Natural killer cell (primary cell): ENCODE measurements around the gene CCDC93. TPM values are rescaled to one million over a fixed set of nuclear protein-coding genes. Genes with fewer than 3 reads are reported as not detected.

Experiments used
- ATAC-seq, 3 donors: fragments of 150-1000 bp in 2 of 3; fragments of 200-7000 bp in 1 of 3; cut with Tn5 transposase; 1 replicate in 1 of 3; 2 replicates in 2 of 3; pipeline ENCODE4 v1.10.0; 2021; ENCODE audit warnings: mild to moderate bottlenecking in 2 of 3, moderate library complexity in 2 of 3
- DNase-seq, 2 donors: peaks; one replicate each; pipeline versions ENCODE4 v3.0.0 to v3.0.0-alpha.2; 2013 to 2021; ENCODE audit warnings: mixed read lengths in 1 of 2
- H3K27ac ChIP-seq: one replicate; pipeline ENCODE4 v1.5.1; 2013; ENCODE audit warnings: mild to moderate bottlenecking, low read length
- H3K27me3 ChIP-seq: one replicate; pipeline ENCODE4 v1.6.1; 2013; ENCODE audit warnings: low read length; ENCODE audit not compliant: control insufficient read depth, insufficient read depth
- H3K36me3 ChIP-seq: one replicate; pipeline ENCODE4 v1.6.1; 2013; ENCODE audit warnings: low read length; ENCODE audit not compliant: control insufficient read depth, insufficient read depth
- H3K4me1 ChIP-seq: one replicate; pipeline ENCODE4 v1.6.1; 2013; ENCODE audit warnings: low read length; ENCODE audit not compliant: control insufficient read depth, insufficient read depth
- H3K4me3 ChIP-seq: one replicate; pipeline ENCODE4 v1.5.1; 2013; ENCODE audit warnings: low read length
- H3K9me3 ChIP-seq: one replicate; pipeline ENCODE4 v1.6.1; 2013; ENCODE audit warnings: low read length; ENCODE audit not compliant: control insufficient read depth, insufficient read depth
- H3K27ac Mint-ChIP-seq, 2 donors: one replicate each; pipeline ENCODE4 v1.8.0; 2022; ENCODE audit warnings: mild to moderate bottlenecking in 2 of 2, mixed read lengths in 2 of 2, moderate library complexity in 1 of 2
- H3K27me3 Mint-ChIP-seq, 2 donors: one replicate each; pipeline ENCODE4 v1.8.0; 2022; ENCODE audit warnings: low read depth in 2 of 2, mixed read lengths in 2 of 2
- H3K36me3 Mint-ChIP-seq: one replicate; pipeline ENCODE4 v1.8.0; 2022; ENCODE audit warnings: mixed read lengths
- H3K4me1 Mint-ChIP-seq, 2 donors: one replicate each; pipeline ENCODE4 v1.8.0; 2022; ENCODE audit warnings: mixed read lengths in 2 of 2
- H3K4me3 Mint-ChIP-seq: one replicate; pipeline ENCODE4 v1.8.0; 2022; ENCODE audit warnings: mild to moderate bottlenecking, moderate library complexity, mixed read lengths
- H3K9me3 Mint-ChIP-seq, 2 donors: one replicate each; pipeline ENCODE4 v1.8.0; 2022; ENCODE audit warnings: mixed read lengths in 2 of 2
- whole genome bisulfite sequencing: methylation state at CpG from one replicate; pipeline ENCODE4 v1.1.7; 2013; ENCODE audit warnings: missing lambda C conversion rate; ENCODE audit not compliant: insufficient coverage; 5-methylcytosine and 5-hydroxymethylcytosine counted together
- intact Hi-C: fragments of 100-400 bp; cut with micrococcal nuclease; formaldehyde crosslinking; loops from one replicate; pipeline ENCODE4 v1.14.2; 2022
- total RNA-seq, 4 donors: library from RNA; stranded (reverse); fragments of 120-200 nt in 1 of 4; gene quantifications; one replicate each; pipeline versions ENCODE4 v1.2.3 to v1.2.4, GENCODE V29; 2013 to 2022
- TF ChIP-seq, protein P1 (sequence below): fragments of 200-600 bp; IDR thresholded peaks from one replicate; pipeline ENCODE4 v1.8.0; 2022; ENCODE audit warnings: antibody characterized with exemption

The CCDC93 gene
- total RNA-seq, 3 donors from 2014 or later (not counting 1 experiment from before 2014, with no cell fraction given): 58.6 to 68.6 (median 67.4) TPM

DNA sequence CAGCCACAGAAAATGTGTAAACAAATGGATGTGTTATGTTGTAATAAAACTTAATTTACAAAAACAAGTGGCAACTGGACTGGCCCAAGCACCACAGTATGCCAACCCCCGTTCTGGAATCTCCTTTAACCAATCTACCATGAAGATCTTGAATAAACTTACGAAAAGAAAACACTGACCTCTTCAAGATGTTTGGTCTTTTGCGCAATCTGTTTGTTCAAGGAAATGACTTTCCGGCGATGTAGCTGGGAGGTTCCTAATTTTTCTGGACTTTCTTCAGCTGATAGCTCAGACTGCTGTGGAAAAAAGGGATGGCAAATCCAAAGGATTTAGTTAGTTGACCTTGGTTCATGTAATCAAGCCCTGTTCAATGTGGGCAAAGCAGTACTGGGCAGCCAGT is 55.7 kb downstream of the CCDC93 start:
- DNase-seq (no peak), ATAC-seq (no peak)
- H3K9me3 Mint-ChIP-seq: no peaks in the 10 kb centered on the region
- intact Hi-C loops: no loop called here
- TF ChIP-seq, protein P1, sequence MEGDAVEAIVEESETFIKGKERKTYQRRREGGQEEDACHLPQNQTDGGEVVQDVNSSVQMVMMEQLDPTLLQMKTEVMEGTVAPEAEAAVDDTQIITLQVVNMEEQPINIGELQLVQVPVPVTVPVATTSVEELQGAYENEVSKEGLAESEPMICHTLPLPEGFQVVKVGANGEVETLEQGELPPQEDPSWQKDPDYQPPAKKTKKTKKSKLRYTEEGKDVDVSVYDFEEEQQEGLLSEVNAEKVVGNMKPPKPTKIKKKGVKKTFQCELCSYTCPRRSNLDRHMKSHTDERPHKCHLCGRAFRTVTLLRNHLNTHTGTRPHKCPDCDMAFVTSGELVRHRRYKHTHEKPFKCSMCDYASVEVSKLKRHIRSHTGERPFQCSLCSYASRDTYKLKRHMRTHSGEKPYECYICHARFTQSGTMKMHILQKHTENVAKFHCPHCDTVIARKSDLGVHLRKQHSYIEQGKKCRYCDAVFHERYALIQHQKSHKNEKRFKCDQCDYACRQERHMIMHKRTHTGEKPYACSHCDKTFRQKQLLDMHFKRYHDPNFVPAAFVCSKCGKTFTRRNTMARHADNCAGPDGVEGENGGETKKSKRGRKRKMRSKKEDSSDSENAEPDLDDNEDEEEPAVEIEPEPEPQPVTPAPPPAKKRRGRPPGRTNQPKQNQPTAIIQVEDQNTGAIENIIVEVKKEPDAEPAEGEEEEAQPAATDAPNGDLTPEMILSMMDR: no peak
- Histone ChIP-seq H3K9me3 (no peaks in the 10 kb centered on the region), H3K4me1 (no peaks in the 10 kb centered on the region), H3K36me3 (peaks cover 68% of the 10 kb centered on the region), H3K27me3 (no peaks in the 10 kb centered on the region), H3K4me3 (no peak overlapping the region), H3K27ac (no peak overlapping the region)
- H3K27ac Mint-ChIP-seq: no peak overlapping the region
- peaks cover 0 to 8% of the 10 kb centered on the region in 2 donors for H3K4me1 Mint-ChIP-seq
- H3K4me3 Mint-ChIP-seq: no peak overlapping the region
- 97% methylated on average over 5 of the region's 5 CpGs for WGBS
- H3K27me3 Mint-ChIP-seq: no peaks in the 10 kb centered on the region
- H3K36me3 Mint-ChIP-seq: peaks cover 39% of the 10 kb centered on the region

DNA sequence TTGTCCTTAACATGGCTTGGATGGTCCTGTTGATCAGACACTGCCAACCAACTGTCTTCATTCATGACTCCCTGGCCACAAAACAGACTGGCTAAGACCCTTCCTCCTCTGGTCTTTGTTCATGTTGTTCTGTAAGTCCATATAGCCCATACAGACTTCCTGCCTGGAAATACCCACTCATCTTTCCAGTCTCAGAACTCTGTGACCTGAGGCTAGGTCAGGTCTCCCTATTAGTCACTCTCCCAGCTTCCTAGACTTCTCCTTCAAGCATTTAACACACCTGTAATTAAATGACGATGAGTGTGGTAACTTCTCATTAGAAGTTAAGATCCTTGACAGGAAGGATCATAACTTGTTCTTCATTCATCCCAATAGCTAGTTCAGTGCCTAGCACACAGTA is 56.3 kb downstream of the CCDC93 start:
- Mint-ChIP-seq H3K9me3 (no peaks in the 10 kb centered on the region), H3K4me3 (no peak overlapping the region), H3K27ac (peak overlapping the region in 1 of 2 donors; percentile 39), H3K4me1 (peaks cover 0 to 8% of the 10 kb centered on the region in 2 donors), H3K27me3 (no peaks in the 10 kb centered on the region), H3K36me3 (peaks cover 38% of the 10 kb centered on the region)
- Histone ChIP-seq H3K4me1 (no peaks in the 10 kb centered on the region), H3K9me3 (no peaks in the 10 kb centered on the region), H3K4me3 (no peak overlapping the region), H3K27ac (no peak overlapping the region), H3K27me3 (no peaks in the 10 kb centered on the region), H3K36me3 (peaks cover 67% of the 10 kb centered on the region)
- intact Hi-C loops: no loop called here
- ATAC-seq: no peak
- 100% methylated on average over 1 of the region's 1 CpG for WGBS
- no peak for DNase-seq
- TF ChIP-seq, protein P1: no peak

DNA sequence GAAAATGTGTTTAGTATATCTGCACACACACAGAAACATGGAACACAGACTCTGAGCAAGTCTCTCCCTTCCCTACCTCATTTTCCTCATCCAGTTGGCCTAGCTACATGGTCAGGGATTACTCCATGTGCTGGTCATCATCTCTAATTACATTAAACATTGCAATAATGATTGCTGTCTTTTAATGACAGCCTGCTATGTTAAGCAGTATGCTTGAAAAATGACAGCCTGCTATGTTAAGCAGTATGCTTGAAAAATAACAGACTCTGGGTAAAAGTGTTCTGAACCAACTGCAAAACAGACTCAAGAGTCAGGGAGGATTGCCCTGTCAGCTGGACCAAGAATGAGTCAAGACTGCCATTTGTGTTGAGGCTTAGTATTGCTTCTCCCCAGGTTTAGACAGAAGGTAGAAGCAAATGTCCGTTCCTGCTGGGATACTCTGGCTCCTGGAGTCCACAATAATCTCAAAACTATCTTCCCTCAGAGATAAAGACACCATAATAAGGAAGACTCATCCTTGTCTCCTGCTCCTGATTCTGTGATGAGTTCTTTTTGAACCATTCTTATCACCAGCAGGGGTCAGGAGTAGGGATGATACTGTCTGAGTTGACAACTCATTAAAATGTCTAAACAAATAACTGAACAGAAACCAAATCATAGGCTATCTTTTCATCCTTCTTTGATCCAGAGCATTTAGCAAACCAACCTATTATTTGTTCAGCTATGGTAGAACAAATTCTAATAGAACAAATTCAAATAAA is 57.7 kb downstream of the CCDC93 start:
- no peaks in the 10 kb centered on the region for H3K27me3 ChIP-seq
- 88% methylated on average over 1 of the region's 1 CpG for WGBS
- H3K27ac ChIP-seq: no peak overlapping the region
- Mint-ChIP-seq H3K27ac (no peak overlapping the region), H3K4me3 (no peak overlapping the region), H3K36me3 (peaks cover 38% of the 10 kb centered on the region), H3K27me3 (no peaks in the 10 kb centered on the region), H3K9me3 (no peaks in the 10 kb centered on the region), H3K4me1 (peaks cover 0 to 8% of the 10 kb centered on the region in 2 donors)
- H3K9me3 ChIP-seq: no peaks in the 10 kb centered on the region
- H3K4me1 ChIP-seq: no peaks in the 10 kb centered on the region
- TF ChIP-seq, protein P1: no peak
- peaks cover 73% of the 10 kb centered on the region for H3K36me3 ChIP-seq
- intact Hi-C loops: no loop called here
- no peak for ATAC-seq
- DNase-seq: peak in 1 of 2 donors; percentile 10
- no peak overlapping the region for H3K4me3 ChIP-seq

DNA sequence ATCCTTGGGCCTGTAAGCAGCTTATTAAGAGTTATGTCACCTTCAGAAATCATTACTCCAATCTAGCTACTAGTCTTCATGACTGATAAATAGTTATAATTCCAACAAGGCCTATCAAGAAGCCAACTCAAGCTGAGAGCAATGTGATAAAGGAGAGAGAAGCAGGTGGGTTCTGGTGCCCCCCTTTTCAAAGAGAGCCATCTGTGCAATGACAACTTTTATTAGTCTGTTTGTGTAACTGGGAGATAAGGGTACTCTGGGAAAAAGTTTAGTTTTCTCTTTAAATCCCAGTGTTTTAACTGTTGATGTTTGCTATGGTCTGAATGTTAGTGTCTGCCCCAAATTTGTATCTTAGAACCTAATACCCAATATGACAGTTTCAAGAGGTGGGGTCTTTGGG is 60.6 kb downstream of the CCDC93 start:
- no peaks in the 10 kb centered on the region for H3K27me3 ChIP-seq
- TF ChIP-seq, protein P1: no peak
- Mint-ChIP-seq H3K4me3 (no peak overlapping the region), H3K9me3 (no peaks in the 10 kb centered on the region), H3K27ac (peak overlapping the region; percentile 23 to 38), H3K27me3 (no peaks in the 10 kb centered on the region), H3K4me1 (peaks cover 0 to 8% of the 10 kb centered on the region in 2 donors), H3K36me3 (peaks cover 34% of the 10 kb centered on the region)
- H3K36me3 ChIP-seq: peaks cover 80% of the 10 kb centered on the region
- no peak overlapping the region for H3K27ac ChIP-seq
- ATAC-seq (no peak), DNase-seq (no peak)
- no peaks in the 10 kb centered on the region for H3K9me3 ChIP-seq
- no peak overlapping the region for H3K4me3 ChIP-seq
- no peaks in the 10 kb centered on the region for H3K4me1 ChIP-seq
- intact Hi-C loops: no loop called here
